ENCODE results near the gene FGF14.

DNA sequence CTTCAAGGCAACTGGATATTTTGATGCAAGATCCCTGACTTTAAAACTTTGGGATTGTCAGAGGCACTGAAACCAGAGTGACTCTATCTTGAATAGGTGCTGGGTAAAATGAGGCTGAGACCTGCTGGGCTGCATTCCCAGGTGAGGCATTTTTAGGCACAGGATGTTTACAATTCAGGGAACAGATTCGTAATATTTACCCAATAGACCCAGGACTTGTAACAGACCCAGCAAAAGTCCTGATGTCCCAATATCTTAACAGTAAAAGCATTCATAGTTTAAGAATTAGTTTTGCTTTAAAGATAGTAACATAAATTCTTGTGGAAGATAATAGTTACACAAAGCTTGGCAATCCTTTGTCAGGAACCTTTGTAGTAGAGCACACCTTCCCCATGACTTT, 166.2 kb downstream of the FGF14 start:
- TF ChIP-seq, protein P1, sequence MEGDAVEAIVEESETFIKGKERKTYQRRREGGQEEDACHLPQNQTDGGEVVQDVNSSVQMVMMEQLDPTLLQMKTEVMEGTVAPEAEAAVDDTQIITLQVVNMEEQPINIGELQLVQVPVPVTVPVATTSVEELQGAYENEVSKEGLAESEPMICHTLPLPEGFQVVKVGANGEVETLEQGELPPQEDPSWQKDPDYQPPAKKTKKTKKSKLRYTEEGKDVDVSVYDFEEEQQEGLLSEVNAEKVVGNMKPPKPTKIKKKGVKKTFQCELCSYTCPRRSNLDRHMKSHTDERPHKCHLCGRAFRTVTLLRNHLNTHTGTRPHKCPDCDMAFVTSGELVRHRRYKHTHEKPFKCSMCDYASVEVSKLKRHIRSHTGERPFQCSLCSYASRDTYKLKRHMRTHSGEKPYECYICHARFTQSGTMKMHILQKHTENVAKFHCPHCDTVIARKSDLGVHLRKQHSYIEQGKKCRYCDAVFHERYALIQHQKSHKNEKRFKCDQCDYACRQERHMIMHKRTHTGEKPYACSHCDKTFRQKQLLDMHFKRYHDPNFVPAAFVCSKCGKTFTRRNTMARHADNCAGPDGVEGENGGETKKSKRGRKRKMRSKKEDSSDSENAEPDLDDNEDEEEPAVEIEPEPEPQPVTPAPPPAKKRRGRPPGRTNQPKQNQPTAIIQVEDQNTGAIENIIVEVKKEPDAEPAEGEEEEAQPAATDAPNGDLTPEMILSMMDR (IDR thresholded peaks at IDR 0.05; ENCODE audit: low read depth, low read length) = no peak
- TF ChIP-seq EZH2phosphoT487 (IDR thresholded peaks at IDR 0.05; ENCODE audit: low read depth) = no peak
